ENCODE data around the gene ARHGAP6. TPM values are rescaled to one million over a fixed set of nuclear protein-coding genes. Genes with fewer than 3 reads are reported as not detected.
A peak's percentile ranks its signal among the peaks of the same experiment; 100 is the strongest.

Gene ARHGAP6
- total and polyA plus RNA-seq, 9 of the 15 experiments (the other 6 are each of a cell fraction or from before 2014, with no cell fraction given) = 12.5 to 63.6 (median 41.8) TPM

DNA sequence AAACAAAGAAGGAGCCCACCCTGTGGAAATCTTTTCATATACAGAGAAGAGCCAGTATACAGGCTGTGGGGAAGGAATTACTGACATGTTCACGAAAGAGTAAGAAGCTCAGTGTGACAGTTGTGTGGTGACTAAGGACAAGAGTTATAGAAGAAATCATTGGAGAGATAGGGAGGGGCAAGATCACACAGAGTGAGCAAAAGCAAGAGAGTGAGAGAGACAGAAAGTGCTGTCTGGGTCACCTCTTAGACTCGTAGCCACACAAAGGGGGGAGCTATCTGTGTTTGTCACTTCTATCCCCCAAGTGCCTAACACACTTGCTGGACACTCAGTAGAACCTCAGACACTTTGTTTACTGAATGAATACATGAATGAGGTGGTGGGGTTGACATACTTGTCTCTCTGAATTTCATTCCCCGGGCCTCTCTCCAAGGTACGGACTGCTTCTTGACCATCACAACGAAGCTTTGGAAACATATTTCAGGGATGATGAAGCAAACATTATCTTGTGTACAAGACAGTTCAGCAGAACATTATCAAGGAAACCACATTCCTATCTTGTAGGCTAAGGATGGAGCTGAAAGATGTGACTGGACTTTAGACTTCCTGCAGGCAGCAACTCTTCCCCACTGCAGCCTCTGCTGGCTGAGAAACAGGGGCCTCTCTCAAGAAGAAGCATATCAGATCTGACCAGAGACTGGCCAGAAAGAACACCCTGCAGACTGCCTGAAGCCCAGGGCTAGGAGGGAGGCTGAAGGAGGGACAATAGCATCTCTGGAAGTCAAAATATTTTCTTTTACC is 204.3 kb downstream of the ARHGAP6 start (continued):
- TF ChIP-seq, protein P1, sequence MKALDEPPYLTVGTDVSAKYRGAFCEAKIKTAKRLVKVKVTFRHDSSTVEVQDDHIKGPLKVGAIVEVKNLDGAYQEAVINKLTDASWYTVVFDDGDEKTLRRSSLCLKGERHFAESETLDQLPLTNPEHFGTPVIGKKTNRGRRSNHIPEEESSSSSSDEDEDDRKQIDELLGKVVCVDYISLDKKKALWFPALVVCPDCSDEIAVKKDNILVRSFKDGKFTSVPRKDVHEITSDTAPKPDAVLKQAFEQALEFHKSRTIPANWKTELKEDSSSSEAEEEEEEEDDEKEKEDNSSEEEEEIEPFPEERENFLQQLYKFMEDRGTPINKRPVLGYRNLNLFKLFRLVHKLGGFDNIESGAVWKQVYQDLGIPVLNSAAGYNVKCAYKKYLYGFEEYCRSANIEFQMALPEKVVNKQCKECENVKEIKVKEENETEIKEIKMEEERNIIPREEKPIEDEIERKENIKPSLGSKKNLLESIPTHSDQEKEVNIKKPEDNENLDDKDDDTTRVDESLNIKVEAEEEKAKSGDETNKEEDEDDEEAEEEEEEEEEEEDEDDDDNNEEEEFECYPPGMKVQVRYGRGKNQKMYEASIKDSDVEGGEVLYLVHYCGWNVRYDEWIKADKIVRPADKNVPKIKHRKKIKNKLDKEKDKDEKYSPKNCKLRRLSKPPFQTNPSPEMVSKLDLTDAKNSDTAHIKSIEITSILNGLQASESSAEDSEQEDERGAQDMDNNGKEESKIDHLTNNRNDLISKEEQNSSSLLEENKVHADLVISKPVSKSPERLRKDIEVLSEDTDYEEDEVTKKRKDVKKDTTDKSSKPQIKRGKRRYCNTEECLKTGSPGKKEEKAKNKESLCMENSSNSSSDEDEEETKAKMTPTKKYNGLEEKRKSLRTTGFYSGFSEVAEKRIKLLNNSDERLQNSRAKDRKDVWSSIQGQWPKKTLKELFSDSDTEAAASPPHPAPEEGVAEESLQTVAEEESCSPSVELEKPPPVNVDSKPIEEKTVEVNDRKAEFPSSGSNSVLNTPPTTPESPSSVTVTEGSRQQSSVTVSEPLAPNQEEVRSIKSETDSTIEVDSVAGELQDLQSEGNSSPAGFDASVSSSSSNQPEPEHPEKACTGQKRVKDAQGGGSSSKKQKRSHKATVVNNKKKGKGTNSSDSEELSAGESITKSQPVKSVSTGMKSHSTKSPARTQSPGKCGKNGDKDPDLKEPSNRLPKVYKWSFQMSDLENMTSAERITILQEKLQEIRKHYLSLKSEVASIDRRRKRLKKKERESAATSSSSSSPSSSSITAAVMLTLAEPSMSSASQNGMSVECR (CRISPR knock-in tag; IDR thresholded peaks at IDR 0.05) = no peak
- TF ChIP-seq CBX5 (IDR thresholded peaks at IDR 0.05; ENCODE audit: borderline replicate concordance, low read depth) (no peak; the same call in 1 of the 2 replicates), ZNF695 (CRISPR knock-in tag; IDR thresholded peaks at IDR 0.05) (no peak), ZNF785 (CRISPR knock-in tag; IDR thresholded peaks at IDR 0.05) (no peak), ZNF77 (CRISPR knock-in tag; IDR thresholded peaks at IDR 0.05) (no peak), MYNN (IDR thresholded peaks at IDR 0.05) (no peak; the same call in 1 of the 2 replicates), MYNN (CRISPR knock-in tag; IDR thresholded peaks at IDR 0.05) (no peak), FOXK2 (conservative IDR thresholded peaks at IDR 0.05 in 1 of 2, IDR thresholded peaks at IDR 0.05 in 1 of 2; ENCODE audit: low read depth in 2 of 2) (peak; percentile 52 to 59; a peak in 3 of 4 replicates), NELFE (IDR thresholded peaks at IDR 0.05; ENCODE audit: insufficient read depth, insufficient read length) (no peak), GATA2 (CRISPR knock-in tag; IDR thresholded peaks at IDR 0.05) (peak; percentile 88), DMBX1 (CRISPR knock-in tag; IDR thresholded peaks at IDR 0.05; ENCODE audit: borderline replicate concordance) (peak; percentile 71), HEY1 (CRISPR knock-in tag; IDR thresholded peaks at IDR 0.05; ENCODE audit: borderline replicate concordance) (no peak), POLR3G (IDR thresholded peaks at IDR 0.05; ENCODE audit: extremely low read depth, insufficient read length, insufficient replicate concordance) (no peak), GABPB2 (CRISPR knock-in tag; conservative IDR thresholded peaks at IDR 0.05) (no peak), DDX20 (tag; IDR thresholded peaks at IDR 0.05; ENCODE audit: low read depth) (no peak), BDP1 (IDR thresholded peaks at IDR 0.05; ENCODE audit: insufficient read depth, insufficient read length) (no peak), ZNF407 (IDR thresholded peaks at IDR 0.05; ENCODE audit: low read depth) (no peak)
